Thymus (tissue), 11 donors: ENCODE data around the gene MBD3L2. TPM values are rescaled to one million over a fixed set of nuclear protein-coding genes. Genes with fewer than 3 reads are reported as not detected.
"Not testable (repeated sequence)": the region's sequence is repeated elsewhere in the genome, so short reads cannot be mapped to it uniquely, and the experiment has no call there.

Experiments used
- DNase-seq, 9 donors: peaks; one replicate each; pipeline ENCODE4 v3.0.0-alpha.2; 2013; ENCODE audit warnings: low spot score in 9 of 9, low read depth in 6 of 9, missing footprints in 1 of 9
- H3K27ac ChIP-seq, 2 donors: one replicate each; pipeline ENCODE4 v1.5.1; 2013; ENCODE audit warnings: control low read depth in 1 of 2, low read depth in 1 of 2, low read length in 1 of 2, mild to moderate bottlenecking in 1 of 2, moderate library complexity in 1 of 2
- H3K27me3 ChIP-seq, 2 donors: one replicate each; pipeline ENCODE4 v1.5.1; 2013; ENCODE audit warnings: low read length in 1 of 2; ENCODE audit not compliant: control insufficient read depth in 2 of 2, insufficient read depth in 1 of 2
- H3K36me3 ChIP-seq, 2 donors: one replicate each; pipeline ENCODE4 v1.5.1; 2013; ENCODE audit warnings: low read length in 1 of 2, mild to moderate bottlenecking in 1 of 2, moderate library complexity in 1 of 2; ENCODE audit not compliant: control insufficient read depth in 2 of 2, insufficient read depth in 2 of 2
- H3K4me1 ChIP-seq, 2 donors: one replicate each; pipeline ENCODE4 v1.5.1; 2013; ENCODE audit warnings: low read length in 2 of 2; ENCODE audit not compliant: control insufficient read depth in 2 of 2, insufficient read depth in 2 of 2
- H3K4me3 ChIP-seq, 2 donors: one replicate each; pipeline ENCODE4 v1.5.1; 2013; ENCODE audit warnings: low read length in 2 of 2, control low read depth in 1 of 2, mild to moderate bottlenecking in 1 of 2
- H3K9me3 ChIP-seq, 2 donors: one replicate each; pipeline ENCODE4 v1.5.1; 2013; ENCODE audit warnings: low read length in 1 of 2, mild to moderate bottlenecking in 1 of 2; ENCODE audit not compliant: control insufficient read depth in 2 of 2, insufficient read depth in 1 of 2
- WGBS: extraction: QIAGEN DNeasy Blood & Tissue Kit; methylation state at CpG from one replicate; pipeline ENCODE4 v1.1.7; 2013; 5-methylcytosine and 5-hydroxymethylcytosine counted together
- polyA plus RNA-seq: library from polyadenylated mRNA; stranded (reverse); fragments of 200-250 nt; gene quantifications from one replicate; pipeline ENCODE4 v1.2.3, GENCODE V29; 2013
- total RNA-seq: library from RNA; stranded (reverse); fragments of 120-200 nt; gene quantifications from one replicate; pipeline ENCODE4 v1.2.4, GENCODE V29; 2013
- donor health status: healthy.

Gene MBD3L2
- total and polyA plus RNA-seq, 2 donors, result 0.09 to 0.78 TPM

DNA sequence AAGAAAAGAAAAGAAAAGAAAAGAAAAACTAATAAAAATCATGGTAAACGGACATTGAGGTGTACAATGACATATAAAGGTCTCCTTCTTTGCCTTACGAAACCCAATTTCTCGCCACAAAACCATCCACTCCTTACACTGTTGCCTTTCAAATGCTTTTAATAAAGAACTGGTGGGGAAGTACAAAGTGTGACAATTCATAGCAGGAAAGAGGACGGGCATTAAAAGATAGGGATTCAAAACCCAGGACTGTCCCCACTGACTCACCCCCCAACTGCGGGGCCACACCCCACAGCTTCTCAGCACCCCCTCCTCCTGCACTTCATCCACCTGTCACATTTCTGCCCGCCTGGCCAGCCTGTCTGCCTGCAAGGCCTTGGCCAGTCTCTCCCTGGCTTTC is 30.3 kb upstream of the MBD3L2 start:
- H3K27me3 ChIP-seq, result no peaks in the 10 kb centered on the region
- no peak for DNase-seq
- no peaks in the 10 kb centered on the region for H3K9me3 ChIP-seq
- H3K36me3 ChIP-seq, result no peaks in the 10 kb centered on the region
- no peak overlapping the region for H3K27ac ChIP-seq
- H3K4me3 ChIP-seq, result no peak overlapping the region
- no peaks in the 10 kb centered on the region for H3K4me1 ChIP-seq
- WGBS, result 97% methylated on average over 6 of the region's 6 CpGs

DNA sequence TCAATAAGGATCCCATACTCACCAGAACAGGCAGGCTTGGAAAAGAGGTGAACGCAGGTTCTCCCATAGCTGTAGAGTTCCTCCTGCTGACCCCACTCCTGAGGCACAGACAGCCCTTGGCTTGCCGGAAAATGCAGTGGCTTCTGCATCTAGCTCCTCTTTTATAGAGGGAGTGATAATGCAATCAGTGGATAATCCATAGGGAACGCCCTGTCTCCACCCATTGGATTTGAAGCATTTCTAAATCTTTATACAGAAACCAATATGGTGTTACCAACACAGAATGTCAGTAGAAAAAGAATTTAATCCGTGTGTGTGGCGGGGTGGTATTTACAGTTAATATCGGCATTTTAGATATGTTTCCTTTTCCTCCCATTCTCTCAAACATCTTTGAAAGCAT is 27.8 kb upstream of the MBD3L2 start, which contains the start of gene MBD3L2B:
Gene MBD3L2B (minus strand): TSS at position 101 of the 400 bp plus-strand sequence. CDS start 34 bp downstream, at position 67.
- not testable (repeated sequence) for H3K36me3 ChIP-seq, H3K27me3 ChIP-seq, H3K9me3 ChIP-seq, H3K4me1 ChIP-seq, H3K27ac ChIP-seq, H3K4me3 ChIP-seq, DNase-seq
- no CpG with 5 or more reads among the region's 6 CpGs for WGBS

DNA sequence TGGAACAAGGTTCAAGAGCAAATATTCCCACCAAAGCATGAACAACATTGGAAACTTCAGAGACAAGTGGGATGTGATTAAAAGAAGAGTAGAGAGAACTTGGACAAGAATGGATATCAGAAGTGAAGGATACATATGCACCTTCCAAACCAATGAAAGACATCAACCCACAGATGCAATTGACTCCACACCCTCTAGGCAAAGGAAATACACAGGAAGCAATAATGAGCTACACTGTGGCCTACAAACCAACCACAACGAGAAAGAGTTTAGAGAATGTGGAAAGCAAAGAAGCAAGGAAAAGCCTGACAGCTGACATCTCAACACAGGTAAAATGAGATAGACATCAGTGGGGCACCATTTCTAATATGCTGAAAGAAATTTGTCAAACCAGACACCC is 20.3 kb upstream of the MBD3L2 start:
- H3K36me3 ChIP-seq, H3K27ac ChIP-seq, H3K4me1 ChIP-seq, H3K9me3 ChIP-seq, H3K27me3 ChIP-seq, H3K4me3 ChIP-seq, DNase-seq: not testable (repeated sequence)
- no CpG with 5 or more reads among the region's 1 CpG for WGBS

DNA sequence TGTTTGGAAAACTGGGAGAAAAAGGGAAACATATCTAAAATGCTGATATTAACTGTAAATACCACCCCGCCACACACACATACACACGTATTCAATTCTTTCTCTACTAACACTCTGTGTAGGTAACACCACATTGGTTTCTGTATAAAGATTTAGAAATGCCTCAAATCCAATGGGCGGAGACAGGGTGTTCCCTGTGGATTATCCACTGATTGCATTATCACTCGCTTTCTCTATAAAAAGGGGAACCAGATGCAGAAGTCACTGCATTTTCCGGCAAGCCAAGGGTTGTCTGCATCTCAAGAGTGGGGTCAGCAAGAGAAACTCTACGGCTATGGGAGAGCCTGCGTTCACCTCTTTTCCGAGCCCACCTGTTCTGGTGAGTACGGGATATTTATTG is 18.8 kb upstream of the MBD3L2 start, which contains the start of gene MBD3L5:
Gene MBD3L5 (plus strand): TSS at position 301 of the 400 bp plus-strand sequence. CDS start 34 bp downstream, at position 335.
- not testable (repeated sequence) for H3K4me3 ChIP-seq, H3K27me3 ChIP-seq, H3K27ac ChIP-seq, H3K9me3 ChIP-seq, H3K36me3 ChIP-seq, DNase-seq, H3K4me1 ChIP-seq
- no CpG with 5 or more reads among the region's 9 CpGs for WGBS

DNA sequence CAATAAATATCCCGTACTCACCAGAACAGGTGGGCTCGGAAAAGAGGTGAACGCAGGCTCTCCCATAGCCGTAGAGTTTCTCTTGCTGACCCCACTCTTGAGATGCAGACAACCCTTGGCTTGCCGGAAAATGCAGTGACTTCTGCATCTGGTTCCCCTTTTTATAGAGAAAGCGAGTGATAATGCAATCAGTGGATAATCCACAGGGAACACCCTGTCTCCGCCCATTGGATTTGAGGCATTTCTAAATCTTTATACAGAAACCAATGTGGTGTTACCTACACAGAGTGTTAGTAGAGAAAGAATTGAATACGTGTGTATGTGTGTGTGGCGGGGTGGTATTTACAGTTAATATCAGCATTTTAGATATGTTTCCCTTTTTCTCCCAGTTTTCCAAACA is 9.0 kb upstream of the MBD3L2 start, which contains the start of gene MBD3L4:
Gene MBD3L4 (minus strand): TSS at position 101 of the 400 bp plus-strand sequence. CDS start 35 bp downstream, at position 66.
- no CpG with 5 or more reads among the region's 9 CpGs for whole genome bisulfite sequencing

DNA sequence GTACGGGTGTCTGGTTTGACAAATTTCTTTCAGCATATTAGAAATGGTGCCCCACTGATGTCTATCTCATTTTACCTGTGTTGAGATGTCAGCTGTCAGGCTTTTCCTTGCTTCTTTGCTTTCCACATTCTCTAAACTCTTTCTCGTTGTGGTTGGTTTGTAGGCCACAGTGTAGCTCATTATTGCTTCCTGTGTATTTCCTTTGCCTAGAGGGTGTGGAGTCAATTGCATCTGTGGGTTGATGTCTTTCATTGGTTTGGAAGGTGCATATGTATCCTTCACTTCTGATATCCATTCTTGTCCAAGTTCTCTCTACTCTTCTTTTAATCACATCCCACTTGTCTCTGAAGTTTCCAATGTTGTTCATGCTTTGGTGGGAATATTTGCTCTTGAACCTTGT is 7.6 kb upstream of the MBD3L2 start:
- not testable (repeated sequence) for H3K9me3 ChIP-seq, H3K4me3 ChIP-seq, H3K4me1 ChIP-seq, DNase-seq, H3K27ac ChIP-seq, H3K36me3 ChIP-seq, H3K27me3 ChIP-seq
- WGBS, result no CpG with 5 or more reads among the region's 2 CpGs

More for the DNA sequence above, 9.0 kb upstream of the MBD3L2 start, which contains the start of gene MBD3L4:
- DNase-seq, H3K27me3 ChIP-seq, H3K9me3 ChIP-seq, H3K4me1 ChIP-seq, H3K4me3 ChIP-seq, H3K36me3 ChIP-seq, H3K27ac ChIP-seq: not testable (repeated sequence)

DNA sequence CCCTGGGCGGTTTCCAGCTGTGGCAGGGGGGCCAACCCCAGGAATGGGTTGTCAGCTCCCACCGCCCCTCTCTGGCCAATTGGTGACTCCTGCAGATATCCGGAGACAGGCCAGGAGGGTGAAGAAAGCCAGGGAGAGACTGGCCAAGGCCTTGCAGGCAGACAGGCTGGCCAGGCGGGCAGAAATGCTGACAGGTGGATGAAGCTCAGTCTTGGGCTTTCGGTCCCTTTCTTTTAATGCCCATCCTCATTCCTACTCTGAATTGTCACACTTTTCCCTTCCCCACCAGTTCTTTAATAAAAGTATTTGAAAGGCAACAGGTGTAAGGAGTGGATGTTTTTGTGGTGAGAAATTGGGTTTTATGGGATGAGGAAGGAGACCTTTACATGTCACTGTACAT is 2.3 kb downstream of the MBD3L2 start:
- H3K9me3 ChIP-seq, H3K36me3 ChIP-seq, H3K27ac ChIP-seq, DNase-seq, H3K4me1 ChIP-seq, H3K27me3 ChIP-seq, H3K4me3 ChIP-seq: not testable (repeated sequence)
- 100% methylated on average over 2 of the region's 5 CpGs for WGBS

DNA sequence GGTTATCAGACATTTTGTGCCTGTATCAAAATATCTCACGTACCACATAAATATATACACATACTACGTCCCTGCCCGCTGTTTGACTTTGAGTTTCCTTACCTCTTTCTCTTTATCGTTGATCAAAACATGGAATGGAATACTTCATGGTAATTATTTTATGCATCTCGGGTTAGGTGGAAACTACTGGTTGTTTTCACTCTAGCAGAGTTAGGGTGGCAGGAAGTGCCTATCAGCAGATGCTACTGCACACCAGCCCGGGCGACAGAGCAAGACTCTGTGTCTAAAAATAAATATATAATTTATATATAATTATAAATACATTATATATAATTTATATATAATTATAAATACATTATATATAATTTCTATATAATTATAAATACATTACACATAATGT is 3.8 kb downstream of the MBD3L2 start:
- not testable (repeated sequence) for H3K9me3 ChIP-seq, H3K4me3 ChIP-seq, DNase-seq, H3K36me3 ChIP-seq, H3K4me1 ChIP-seq, H3K27ac ChIP-seq, H3K27me3 ChIP-seq
- 82% methylated on average over 7 of the region's 7 CpGs for WGBS

DNA sequence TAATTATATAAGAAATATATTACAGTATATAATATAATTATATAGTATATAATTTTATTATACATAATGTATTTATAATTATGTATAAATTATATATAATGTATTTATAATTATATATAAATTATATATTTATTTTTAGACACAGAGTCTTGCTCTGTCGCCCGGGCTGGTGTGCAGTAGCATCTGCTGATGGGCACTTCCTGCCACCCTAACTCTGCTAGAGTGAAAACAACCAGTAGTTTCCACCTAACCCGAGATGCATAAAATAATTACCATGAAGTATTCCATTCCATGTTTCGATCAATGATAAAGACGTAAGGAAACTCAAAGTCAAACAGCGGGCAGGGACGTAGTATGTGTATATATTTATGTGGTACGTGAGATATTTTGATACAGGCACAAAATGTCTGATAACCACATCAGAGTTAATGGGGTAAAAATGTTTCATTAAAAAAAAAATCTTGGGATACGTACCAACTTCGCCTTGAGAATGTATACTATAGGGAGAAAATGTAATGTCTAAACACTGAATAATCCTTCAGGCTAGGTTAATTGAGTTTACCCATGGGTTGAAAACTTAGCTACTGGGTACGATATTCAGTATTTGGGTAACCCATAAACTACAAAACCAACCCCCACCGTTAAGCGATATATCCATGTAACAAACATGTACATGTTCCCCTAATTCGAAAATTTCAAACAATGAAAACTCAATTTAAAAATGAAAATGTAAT is 5.7 kb downstream of the MBD3L2 start:
- H3K27me3 ChIP-seq, H3K4me3 ChIP-seq, DNase-seq, H3K9me3 ChIP-seq, H3K4me1 ChIP-seq, H3K36me3 ChIP-seq, H3K27ac ChIP-seq: not testable (repeated sequence)
- WGBS, result 97% methylated on average over 12 of the region's 14 CpGs
